ENCODE results near the gene ZIC2.

Gene ZIC2

GRCh38 chr13:99960663-99961311 is 20.8 kb upstream of the ZIC2 start:
- DNase-seq, result no peak

- DNase-seq, result no peak
These were observed 19.9 kb upstream of the ZIC2 start for GRCh38 chr13:99961636-99962035.

- DNase-seq, result no peak
These were observed 19.3 kb upstream of the ZIC2 start for GRCh38 chr13:99962242-99962641.

GRCh38 chr13:99963816-99964339 is 17.7 kb upstream of the ZIC2 start:
- no peak for DNase-seq

GRCh38 chr13:99965329-99966000 is 16.1 kb upstream of the ZIC2 start:
- DNase-seq, result no peak

- DNase-seq, result no peak
These were observed 15.3 kb upstream of the ZIC2 start for GRCh38 chr13:99966064-99966805.

GRCh38 chr13:99967498-99967868 is 14.1 kb upstream of the ZIC2 start:
- no peak for DNase-seq

- DNase-seq, result no peak
These were observed 13.6 kb upstream of the ZIC2 start for GRCh38 chr13:99967869-99968520.

- DNase-seq, result no peak
These were observed 12.8 kb upstream of the ZIC2 start for GRCh38 chr13:99968521-99969452.

GRCh38 chr13:99969453-99969918 is 12.1 kb upstream of the ZIC2 start:
- no peak for DNase-seq

GRCh38 chr13:99969919-99970650 is 11.5 kb upstream of the ZIC2 start:
- peak; percentile 31 for DNase-seq

GRCh38 chr13:99970651-99971575 is 10.7 kb upstream of the ZIC2 start:
- no peak for DNase-seq

- peak; percentile 50 for DNase-seq
These were observed 9.9 kb upstream of the ZIC2 start, which contains the start of gene ZIC5 for GRCh38 chr13:99971576-99972189. Gene ZIC5, minus strand, starts transcription at chr13:99971767. Its CDS starts 164 bp downstream, at chr13:99971603.

GRCh38 chr13:99972190-99972731 is 9.3 kb upstream of the ZIC2 start:
- DNase-seq, result no peak

- DNase-seq, result no peak
These were observed 8.3 kb upstream of the ZIC2 start for GRCh38 chr13:99973163-99973807.

GRCh38 chr13:99973808-99974185 is 7.8 kb upstream of the ZIC2 start:
- no peak for DNase-seq

- DNase-seq, result no peak
These were observed 7.2 kb upstream of the ZIC2 start for GRCh38 chr13:99974296-99974938.

- no peak for DNase-seq
These were observed 6.5 kb upstream of the ZIC2 start for GRCh38 chr13:99974939-99975561.
